22Rv1 (cell line): ENCODE results near the gene CD99.

Source experiments
- CTCF ChIP-seq: fragments of 450-650 bp; IDR thresholded peaks from 2 replicates; pipeline ENCODE4 v1.5.1; 2017; ENCODE audit warnings: mild to moderate bottlenecking
- ZFX ChIP-seq: fragments of 450-650 bp; IDR thresholded peaks from 2 replicates; pipeline ENCODE4 v1.6.1; 2017; ENCODE audit warnings: antibody characterized with exemption, borderline replicate concordance

GRCh38 chrX:2705046-2705832 is 14.1 kb downstream of the CD99 start:
- no peak for TF ChIP-seq CTCF
- no peak for TF ChIP-seq ZFX
